Vagina (tissue), 2 donors: ENCODE results near the gene EVL. TPM values are rescaled to one million over a fixed set of nuclear protein-coding genes. Genes with fewer than 3 reads are reported as not detected.

Source experiments
- DNase-seq, 2 donors: peaks; one replicate each; pipeline ENCODE4 v3.0.0-alpha.2; 2017; ENCODE audit errors: extremely low spot score in 2 of 2
- H3K27ac ChIP-seq: fragments of 200-600 bp; sonication (generic); one replicate; pipeline ENCODE4 v1.5.1; 2019
- H3K27me3 ChIP-seq: fragments of 200-600 bp; sonication (generic); one replicate; pipeline ENCODE4 v1.5.1; 2019
- H3K36me3 ChIP-seq, 2 donors: fragments of 200-600 bp; sonication (generic); one replicate each; pipeline ENCODE4 v1.5.1; 2017 to 2019
- H3K4me1 ChIP-seq: fragments of 200-600 bp; sonication (generic); one replicate; pipeline ENCODE4 v1.5.1; 2019
- H3K4me3 ChIP-seq, 2 donors: fragments of 200-600 bp; sonication (generic); 1 replicate in 1 of 2; 2 replicates in 1 of 2; pipeline ENCODE4 v1.5.1; 2016 to 2019
- H3K9me3 ChIP-seq: fragments of 200-600 bp; sonication (generic); one replicate; pipeline ENCODE4 v1.5.1; 2019
- POLR2A ChIP-seq, 2 donors: fragments of 450-650 bp; IDR thresholded peaks; one replicate each; pipeline ENCODE4 v1.6.1; 2017; ENCODE audit warnings: antibody characterized with exemption in 2 of 2, mild to moderate bottlenecking in 2 of 2, moderate library complexity in 2 of 2
- POLR2AphosphoS5 ChIP-seq, 2 donors: sonication (generic); formaldehyde crosslinking; IDR thresholded peaks; one replicate each; pipeline ENCODE4 v1.9.0; 2017; ENCODE audit warnings: antibody characterized with exemption in 2 of 2, mild to moderate bottlenecking in 2 of 2, low read depth in 1 of 2; ENCODE audit not compliant: insufficient read depth in 1 of 2
- intact Hi-C: fragments of 100-400 bp; cut with DNase I; formaldehyde crosslinking; loops from one replicate; pipeline ENCODE4 v1.15.1; 2023
- total RNA-seq: library from RNA; depleted of rRNA; stranded (reverse); fragments of >200 nt; gene quantifications from one replicate; pipeline ENCODE4 v1.2.3, GENCODE V29; 2016
- TF ChIP-seq, protein P1 (sequence below), 3 experiments: fragments of 450-650 bp in 2 of 3; fragments of 200-600 bp in 1 of 3; sonication (generic) in 1 of 3; IDR thresholded peaks; one replicate each; pipeline ENCODE4 v1.5.1; 2017 to 2019; ENCODE audit warnings: antibody characterized with exemption in 3 of 3, mild to moderate bottlenecking in 2 of 3, moderate library complexity in 2 of 3

Gene EVL
- total RNA-seq, 1 donor from 2014 or later = 112 TPM

DNA sequence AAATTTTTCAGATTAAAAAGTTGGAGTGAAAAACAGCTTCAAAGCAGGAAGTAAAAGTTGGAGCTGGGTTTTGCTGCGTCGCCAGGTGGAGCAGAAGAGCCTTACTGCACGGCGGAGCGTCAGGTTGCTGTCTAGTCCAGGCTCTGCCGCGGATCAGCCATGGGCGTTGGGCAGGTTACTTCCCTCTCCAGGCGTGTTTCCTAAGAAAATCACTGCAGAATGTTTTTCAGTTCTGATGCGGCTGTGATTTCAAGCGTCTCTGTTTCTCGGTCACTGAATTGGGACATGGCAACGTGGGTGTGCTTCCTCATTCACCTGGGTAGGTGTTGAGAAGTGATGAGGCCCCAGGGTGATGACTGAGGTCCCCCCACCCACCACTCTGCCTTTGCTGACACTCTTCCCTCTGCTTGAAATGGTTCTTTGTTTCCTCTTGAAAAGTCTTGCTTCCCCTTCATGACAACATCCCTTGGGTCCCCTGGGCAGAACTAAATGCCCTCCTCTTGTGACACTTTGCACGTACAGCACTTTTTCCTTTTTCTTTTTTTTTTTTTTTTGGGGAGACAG lies 7.6 kb downstream of the EVL start:
- DNase-seq = no peak
- intact Hi-C loops = loop anchor here (5.0 kb wide), 1 partner anchor 601 kb away; no protein-coding TSS in a partner anchor
- Histone ChIP-seq H3K9me3 (no peaks in the 10 kb centered on the region), H3K4me3 (no peak overlapping the region), H3K27me3 (no peaks in the 10 kb centered on the region), H3K4me1 (peaks cover 54% of the 10 kb centered on the region), H3K27ac (no peak overlapping the region), H3K36me3 (no peaks in the 10 kb centered on the region)
- TF ChIP-seq, protein P1, sequence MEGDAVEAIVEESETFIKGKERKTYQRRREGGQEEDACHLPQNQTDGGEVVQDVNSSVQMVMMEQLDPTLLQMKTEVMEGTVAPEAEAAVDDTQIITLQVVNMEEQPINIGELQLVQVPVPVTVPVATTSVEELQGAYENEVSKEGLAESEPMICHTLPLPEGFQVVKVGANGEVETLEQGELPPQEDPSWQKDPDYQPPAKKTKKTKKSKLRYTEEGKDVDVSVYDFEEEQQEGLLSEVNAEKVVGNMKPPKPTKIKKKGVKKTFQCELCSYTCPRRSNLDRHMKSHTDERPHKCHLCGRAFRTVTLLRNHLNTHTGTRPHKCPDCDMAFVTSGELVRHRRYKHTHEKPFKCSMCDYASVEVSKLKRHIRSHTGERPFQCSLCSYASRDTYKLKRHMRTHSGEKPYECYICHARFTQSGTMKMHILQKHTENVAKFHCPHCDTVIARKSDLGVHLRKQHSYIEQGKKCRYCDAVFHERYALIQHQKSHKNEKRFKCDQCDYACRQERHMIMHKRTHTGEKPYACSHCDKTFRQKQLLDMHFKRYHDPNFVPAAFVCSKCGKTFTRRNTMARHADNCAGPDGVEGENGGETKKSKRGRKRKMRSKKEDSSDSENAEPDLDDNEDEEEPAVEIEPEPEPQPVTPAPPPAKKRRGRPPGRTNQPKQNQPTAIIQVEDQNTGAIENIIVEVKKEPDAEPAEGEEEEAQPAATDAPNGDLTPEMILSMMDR (IDR thresholded peaks at IDR 0.05) = no peak
- TF ChIP-seq POLR2AphosphoS5 (IDR thresholded peaks at IDR 0.05; ENCODE audit: insufficient read depth in 1 of 2, low read depth in 1 of 2) (no peak), POLR2A (IDR thresholded peaks at IDR 0.05) (no peak)

DNA sequence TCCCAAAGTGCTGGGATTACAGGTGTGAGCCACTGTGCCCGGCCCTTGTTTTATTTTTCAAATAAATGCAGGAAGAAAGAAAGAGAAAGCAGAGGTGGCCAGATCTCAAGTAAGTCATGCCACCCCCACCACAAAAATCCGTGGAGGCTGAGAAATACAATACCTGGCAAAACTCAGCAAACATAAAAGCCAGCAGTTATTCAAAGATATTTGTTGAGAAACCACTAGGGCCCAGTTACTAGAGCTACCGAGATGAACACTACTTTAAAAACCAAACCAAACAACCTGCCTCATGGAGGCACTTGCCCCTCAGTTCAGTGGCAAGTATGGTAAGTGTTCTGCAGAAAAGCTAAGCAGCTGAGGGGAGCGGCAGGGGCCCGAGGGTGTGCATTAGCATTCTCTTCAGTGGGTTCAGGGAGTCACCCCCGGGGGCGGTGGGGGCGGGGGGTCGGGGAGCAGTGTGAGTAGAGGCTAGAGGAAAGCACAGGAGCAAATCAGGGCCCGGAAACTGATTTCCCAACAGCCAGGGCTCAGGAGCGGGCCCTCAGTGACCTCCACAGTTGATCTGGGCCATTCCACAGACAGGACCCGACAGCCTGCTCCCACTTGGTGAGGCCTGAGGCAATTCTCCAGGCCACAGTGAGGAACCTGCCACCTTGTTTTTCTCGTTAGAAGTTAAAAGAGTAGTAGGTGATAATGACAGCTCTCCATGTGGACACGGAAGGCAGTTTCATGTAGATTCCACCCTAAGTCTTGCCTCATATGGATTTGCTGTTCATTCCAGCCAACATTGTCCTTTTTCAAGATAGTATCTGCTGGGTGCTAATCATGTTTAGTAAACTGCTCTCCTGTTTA lies 8.6 kb downstream of the EVL start:
- Histone ChIP-seq H3K4me3 (no peak overlapping the region), H3K4me1 (peaks cover 49% of the 10 kb centered on the region), H3K27me3 (no peaks in the 10 kb centered on the region), H3K36me3 (no peaks in the 10 kb centered on the region), H3K9me3 (no peaks in the 10 kb centered on the region), H3K27ac (no peak overlapping the region)
- DNase-seq = no peak
- TF ChIP-seq POLR2A (IDR thresholded peaks at IDR 0.05) (no peak), POLR2AphosphoS5 (IDR thresholded peaks at IDR 0.05; ENCODE audit: insufficient read depth in 1 of 2, low read depth in 1 of 2) (no peak)
- TF ChIP-seq, protein P1 (IDR thresholded peaks at IDR 0.05) = no peak
- intact Hi-C loops = loop anchor here (5.0 kb wide), 1 partner anchor 602 kb away; no protein-coding TSS in a partner anchor

DNA sequence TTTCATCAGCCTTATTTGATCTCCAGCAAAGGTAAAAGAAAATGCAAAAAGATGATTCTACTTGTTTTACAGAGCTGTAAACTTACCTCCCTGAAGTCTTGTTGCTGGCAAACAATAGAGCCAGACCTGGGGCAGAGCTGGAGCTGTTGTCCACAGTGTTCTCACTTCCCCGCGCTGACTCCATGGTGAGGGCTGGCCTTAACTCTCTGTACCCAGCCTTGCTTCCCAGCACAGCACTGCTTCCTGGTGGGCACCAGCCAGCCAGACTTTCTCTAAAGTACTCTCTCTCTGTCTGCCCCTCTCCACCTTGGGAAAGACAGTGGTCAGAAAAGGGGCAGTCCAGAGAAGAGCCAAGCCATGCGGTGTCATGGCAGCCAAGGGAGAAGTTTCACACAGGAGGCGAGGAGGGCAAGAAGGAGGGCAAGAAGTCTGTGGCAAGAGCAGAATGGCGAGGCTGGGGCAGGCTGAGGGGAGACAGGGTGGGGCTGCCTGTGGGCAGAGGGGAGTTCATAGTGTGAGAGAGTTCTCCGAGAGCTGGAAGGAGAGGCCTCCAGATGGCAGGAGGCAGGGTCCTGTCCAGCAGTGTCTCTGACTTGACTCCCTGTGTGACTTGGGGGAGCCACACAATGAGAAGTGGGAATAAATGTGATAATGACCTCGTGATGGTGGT lies 9.3 kb downstream of the EVL start:
- Histone ChIP-seq H3K27ac (no peak overlapping the region), H3K4me1 (peaks cover 51% of the 10 kb centered on the region), H3K4me3 (no peak overlapping the region), H3K36me3 (no peaks in the 10 kb centered on the region), H3K27me3 (no peaks in the 10 kb centered on the region), H3K9me3 (no peaks in the 10 kb centered on the region)
- intact Hi-C loops = loop anchor here (5.0 kb wide), 1 partner anchor 602 kb away; no protein-coding TSS in a partner anchor
- TF ChIP-seq POLR2A (IDR thresholded peaks at IDR 0.05) (no peak), POLR2AphosphoS5 (IDR thresholded peaks at IDR 0.05; ENCODE audit: insufficient read depth in 1 of 2, low read depth in 1 of 2) (no peak)
- TF ChIP-seq, protein P1 (IDR thresholded peaks at IDR 0.05) = no peak
- no peak for DNase-seq

DNA sequence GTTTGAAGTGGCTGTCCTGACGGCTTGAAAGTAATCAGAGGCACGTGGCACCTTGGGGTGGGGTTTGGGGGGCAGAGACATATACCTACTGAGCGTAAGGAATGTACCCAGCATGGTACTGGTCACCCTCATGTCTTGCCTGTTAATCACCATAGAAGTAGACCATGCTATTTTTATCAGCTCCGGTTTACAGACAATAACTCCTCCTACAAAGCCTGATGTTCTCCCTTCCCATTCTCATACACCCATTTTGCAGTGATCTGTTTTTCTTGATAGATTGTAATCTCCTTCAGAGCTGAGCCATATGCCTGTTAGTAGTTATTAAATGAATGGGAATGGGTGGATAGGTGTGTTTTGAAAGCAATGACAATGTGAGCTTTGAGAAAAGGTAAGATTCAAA lies 10.5 kb downstream of the EVL start:
- TF ChIP-seq POLR2AphosphoS5 (IDR thresholded peaks at IDR 0.05; ENCODE audit: insufficient read depth in 1 of 2, low read depth in 1 of 2) = no peak
- TF ChIP-seq POLR2A (IDR thresholded peaks at IDR 0.05) = no peak
- TF ChIP-seq, protein P1 (IDR thresholded peaks at IDR 0.05) = no peak
- Histone ChIP-seq H3K27me3 (no peaks in the 10 kb centered on the region), H3K4me3 (no peak overlapping the region), H3K27ac (no peak overlapping the region), H3K36me3 (no peaks in the 10 kb centered on the region), H3K4me1 (peaks cover 52% of the 10 kb centered on the region), H3K9me3 (no peaks in the 10 kb centered on the region)
- DNase-seq = peak in 1 of 2 donors; percentile 20
- intact Hi-C loops = no loop called here
